Measurements from ENCODE around the gene PSAP. TPM values are rescaled to one million over a fixed set of nuclear protein-coding genes. Genes with fewer than 3 reads are reported as not detected.

The PSAP gene
- total RNA-seq, 1 donor from 2014 or later, result 653 TPM

DNA sequence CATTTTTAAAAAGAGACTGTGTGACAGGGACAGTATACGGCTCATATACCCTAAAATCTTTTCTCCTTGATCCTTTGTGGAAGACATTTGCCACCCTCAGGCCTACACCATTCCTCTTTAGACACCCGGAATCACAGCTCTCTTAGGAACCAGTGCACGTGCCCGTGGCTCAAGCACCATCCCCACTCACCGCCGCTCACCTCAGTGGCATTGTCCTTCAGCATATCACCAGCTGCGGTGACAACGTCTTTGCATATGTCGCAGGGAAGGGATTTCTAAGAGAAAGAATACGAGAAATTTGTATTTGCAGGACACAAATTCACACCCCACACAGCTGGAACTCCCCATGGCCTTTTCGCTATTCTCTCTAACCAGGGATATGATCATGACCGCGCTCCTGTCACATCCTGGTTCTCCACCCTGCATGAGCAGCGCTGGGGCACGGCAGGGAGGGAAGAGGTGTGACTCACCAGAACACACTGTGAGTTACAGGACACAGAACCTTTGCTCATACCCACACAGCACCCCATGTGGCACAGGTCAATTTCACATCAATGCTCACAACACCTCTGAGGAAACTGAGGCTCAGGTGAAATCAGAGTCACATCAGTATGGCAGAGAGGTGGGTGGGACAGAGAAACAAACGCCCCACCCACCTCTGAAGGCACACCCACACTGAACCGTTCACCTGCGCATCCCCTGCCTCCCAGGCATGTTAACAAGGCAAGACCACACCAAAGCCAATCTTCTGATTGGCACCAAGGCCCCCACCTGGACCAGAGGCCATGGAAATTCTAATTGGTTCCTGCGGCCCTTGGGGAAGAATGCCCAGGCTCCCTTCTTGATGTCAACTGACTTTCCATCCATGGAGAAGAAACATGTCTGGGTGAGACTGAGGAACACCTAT lies 19.2 kb downstream of the PSAP start:
- Histone ChIP-seq H3K4me3 (no peak overlapping the region), H3K27me3 (no peaks in the 10 kb centered on the region), H3K27ac (no peak overlapping the region), H3K9me3 (no peaks in the 10 kb centered on the region), H3K36me3 (peaks cover 63 to 73% of the 10 kb centered on the region in 2 donors), H3K4me1 (peaks cover 16 to 17% of the 10 kb centered on the region in 2 donors)
- intact Hi-C loops (cut with DNase I), result no loop called here
- TF ChIP-seq, protein P1, sequence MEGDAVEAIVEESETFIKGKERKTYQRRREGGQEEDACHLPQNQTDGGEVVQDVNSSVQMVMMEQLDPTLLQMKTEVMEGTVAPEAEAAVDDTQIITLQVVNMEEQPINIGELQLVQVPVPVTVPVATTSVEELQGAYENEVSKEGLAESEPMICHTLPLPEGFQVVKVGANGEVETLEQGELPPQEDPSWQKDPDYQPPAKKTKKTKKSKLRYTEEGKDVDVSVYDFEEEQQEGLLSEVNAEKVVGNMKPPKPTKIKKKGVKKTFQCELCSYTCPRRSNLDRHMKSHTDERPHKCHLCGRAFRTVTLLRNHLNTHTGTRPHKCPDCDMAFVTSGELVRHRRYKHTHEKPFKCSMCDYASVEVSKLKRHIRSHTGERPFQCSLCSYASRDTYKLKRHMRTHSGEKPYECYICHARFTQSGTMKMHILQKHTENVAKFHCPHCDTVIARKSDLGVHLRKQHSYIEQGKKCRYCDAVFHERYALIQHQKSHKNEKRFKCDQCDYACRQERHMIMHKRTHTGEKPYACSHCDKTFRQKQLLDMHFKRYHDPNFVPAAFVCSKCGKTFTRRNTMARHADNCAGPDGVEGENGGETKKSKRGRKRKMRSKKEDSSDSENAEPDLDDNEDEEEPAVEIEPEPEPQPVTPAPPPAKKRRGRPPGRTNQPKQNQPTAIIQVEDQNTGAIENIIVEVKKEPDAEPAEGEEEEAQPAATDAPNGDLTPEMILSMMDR (IDR thresholded peaks at IDR 0.05), result no peak
- no peak for DNase-seq (ENCODE audit: low spot score in 2 of 2)

DNA sequence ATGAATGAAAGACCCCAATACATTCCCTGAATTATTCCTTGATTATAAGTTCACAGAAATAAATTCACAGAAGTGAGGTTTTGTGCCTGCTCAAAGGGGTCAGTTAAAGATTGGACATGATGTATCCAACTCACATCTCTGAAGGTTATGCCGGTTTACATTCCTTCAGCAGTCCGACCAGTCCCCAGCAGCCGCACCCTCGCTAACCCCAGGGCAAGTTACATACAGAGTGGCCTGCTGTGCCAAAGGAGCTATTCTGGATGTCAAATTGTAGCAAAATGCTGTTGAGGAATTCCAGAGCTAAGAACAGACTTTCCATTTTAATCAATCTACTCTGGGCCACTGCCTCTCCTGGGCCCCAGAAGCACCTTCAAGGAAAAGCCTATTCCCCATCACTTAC lies 20.3 kb downstream of the PSAP start:
- Histone ChIP-seq H3K4me3 (no peak overlapping the region), H3K27ac (no peak overlapping the region), H3K4me1 (peaks cover 6% of the 10 kb centered on the region in 2 donors), H3K9me3 (no peaks in the 10 kb centered on the region), H3K36me3 (peaks cover 74 to 84% of the 10 kb centered on the region in 2 donors), H3K27me3 (no peaks in the 10 kb centered on the region)
- no peak for DNase-seq (ENCODE audit: low spot score in 2 of 2)
- TF ChIP-seq, protein P1 (IDR thresholded peaks at IDR 0.05), result no peak
- intact Hi-C loops (cut with DNase I), result no loop called here

DNA sequence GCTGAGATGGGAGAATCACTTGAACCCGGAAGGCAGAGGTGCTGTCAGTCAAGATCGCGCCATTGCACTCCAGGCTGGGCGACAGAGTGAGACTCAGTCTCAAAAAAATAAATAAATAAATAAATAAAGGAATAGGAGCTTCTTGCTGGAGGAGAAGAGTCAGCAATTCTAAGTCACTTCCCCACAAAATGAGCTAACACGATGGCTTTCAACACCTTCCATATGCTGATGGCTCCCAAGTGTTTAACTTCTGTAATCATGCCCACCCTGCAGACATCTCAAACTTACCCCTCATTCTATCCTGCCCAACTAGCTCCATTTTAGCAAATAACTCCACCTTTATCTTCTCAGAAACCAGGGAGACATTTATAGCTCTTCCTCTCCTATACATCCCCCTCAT lies 21.2 kb downstream of the PSAP start:
- Histone ChIP-seq H3K27ac (no peak overlapping the region), H3K27me3 (no peaks in the 10 kb centered on the region), H3K4me1 (no peaks in the 10 kb centered on the region), H3K36me3 (peaks cover 83 to 93% of the 10 kb centered on the region in 2 donors), H3K4me3 (no peak overlapping the region), H3K9me3 (no peaks in the 10 kb centered on the region)
- intact Hi-C loops (cut with DNase I), result no loop called here
- TF ChIP-seq, protein P1 (IDR thresholded peaks at IDR 0.05), result no peak
- DNase-seq (ENCODE audit: low spot score in 2 of 2), result no peak

DNA sequence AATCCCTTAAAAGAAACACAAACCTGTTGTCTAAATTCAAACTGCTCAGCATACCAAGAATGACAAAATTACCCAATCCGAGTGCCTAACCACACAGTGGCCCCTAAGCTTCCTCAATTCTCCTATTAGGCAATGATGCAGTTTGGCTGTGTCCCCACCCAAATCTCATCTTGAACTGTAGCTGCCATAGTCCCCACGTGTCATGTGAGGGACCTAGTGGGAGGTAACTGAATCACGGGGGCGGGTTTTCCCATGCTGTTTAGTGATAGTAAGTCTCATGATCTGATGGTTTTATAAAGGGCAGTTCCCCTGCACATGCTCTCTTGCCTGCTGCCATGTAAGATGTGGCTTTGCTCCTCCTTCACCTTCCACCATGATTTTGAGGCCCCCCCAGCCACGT lies 21.9 kb downstream of the PSAP start:
- no peak for DNase-seq (ENCODE audit: low spot score in 2 of 2)
- Histone ChIP-seq H3K27ac (no peak overlapping the region), H3K27me3 (no peaks in the 10 kb centered on the region), H3K4me3 (no peak overlapping the region), H3K36me3 (peaks cover 90 to 94% of the 10 kb centered on the region in 2 donors), H3K9me3 (no peaks in the 10 kb centered on the region), H3K4me1 (no peaks in the 10 kb centered on the region)
- intact Hi-C loops (cut with DNase I), result no loop called here
- TF ChIP-seq, protein P1 (IDR thresholded peaks at IDR 0.05), result no peak

DNA sequence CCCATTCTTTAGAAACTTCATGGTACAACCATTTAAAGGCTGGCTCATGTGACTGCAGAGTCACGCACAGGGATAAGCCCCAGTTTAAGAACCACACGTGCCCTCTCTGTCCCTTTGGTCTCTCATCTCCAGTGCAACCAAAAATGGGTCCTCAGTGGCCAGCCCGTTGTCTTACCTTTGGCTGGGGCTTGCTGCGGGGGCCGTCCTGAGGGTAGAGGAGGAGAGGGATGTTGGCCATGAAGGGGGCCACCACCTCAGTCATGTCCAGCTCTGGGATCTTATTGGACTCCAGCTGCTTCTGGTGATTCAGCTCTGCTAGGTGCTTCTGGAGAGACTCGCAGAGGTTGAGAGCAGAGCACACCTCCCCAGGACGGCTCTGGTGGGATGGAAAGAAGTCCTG lies 22.3 kb downstream of the PSAP start:
- TF ChIP-seq, protein P1 (IDR thresholded peaks at IDR 0.05), result no peak
- peaks cover 94 to 95% of the 10 kb centered on the region in 2 donors for H3K36me3 ChIP-seq
- no peak for DNase-seq (ENCODE audit: low spot score in 2 of 2)
- H3K4me3 ChIP-seq, result no peak overlapping the region
- no peaks in the 10 kb centered on the region for H3K9me3 ChIP-seq
- H3K27ac ChIP-seq, result no peak overlapping the region
- H3K4me1 ChIP-seq, result no peaks in the 10 kb centered on the region
- H3K27me3 ChIP-seq, result no peaks in the 10 kb centered on the region
- intact Hi-C loops (cut with DNase I), result no loop called here
